Measurements from ENCODE around the gene CRTC1.
"Not testable (repeated sequence)": the region's sequence is repeated elsewhere in the genome, so short reads cannot be mapped to it uniquely, and the experiment has no call there.

The CRTC1 gene

DNA sequence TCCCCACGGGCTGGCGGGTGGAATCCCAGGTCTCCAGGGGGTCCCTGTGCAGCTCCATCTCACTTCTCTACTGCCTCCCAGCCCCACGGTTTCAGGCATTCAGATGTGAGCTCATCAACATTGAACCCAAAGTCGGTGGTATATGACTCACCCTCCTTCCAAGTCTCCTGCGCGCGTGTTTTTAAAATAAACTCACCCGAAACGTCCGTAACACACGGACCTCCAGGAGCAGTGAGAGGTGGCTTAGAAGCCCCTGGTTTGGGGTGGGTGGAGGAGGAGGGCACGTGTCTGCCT, 14.0 kb upstream of the CRTC1 start:
- no peak for DNase-seq (ENCODE audit: low read depth)

DNA sequence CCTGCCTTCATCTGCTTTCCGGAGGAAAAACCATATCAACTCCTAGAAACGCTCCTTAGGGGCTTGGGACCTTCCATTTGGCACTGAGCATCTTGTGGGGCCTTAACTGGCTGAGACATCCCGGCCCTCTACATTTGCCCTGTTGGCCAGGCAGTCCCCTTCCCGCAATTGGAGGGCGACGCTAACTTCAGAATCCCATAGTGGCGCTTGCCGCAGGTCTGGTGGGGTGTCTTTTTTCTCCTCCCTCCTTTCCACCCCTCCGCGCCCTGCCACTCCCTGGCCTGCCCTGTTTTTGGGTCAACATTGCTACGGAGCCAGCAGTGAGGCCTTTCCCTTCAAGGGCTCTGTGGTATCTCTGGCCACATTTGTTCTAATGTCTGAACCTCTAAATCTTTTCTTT, 13.6 kb upstream of the CRTC1 start:
- no peak for DNase-seq (ENCODE audit: low read depth)

DNA sequence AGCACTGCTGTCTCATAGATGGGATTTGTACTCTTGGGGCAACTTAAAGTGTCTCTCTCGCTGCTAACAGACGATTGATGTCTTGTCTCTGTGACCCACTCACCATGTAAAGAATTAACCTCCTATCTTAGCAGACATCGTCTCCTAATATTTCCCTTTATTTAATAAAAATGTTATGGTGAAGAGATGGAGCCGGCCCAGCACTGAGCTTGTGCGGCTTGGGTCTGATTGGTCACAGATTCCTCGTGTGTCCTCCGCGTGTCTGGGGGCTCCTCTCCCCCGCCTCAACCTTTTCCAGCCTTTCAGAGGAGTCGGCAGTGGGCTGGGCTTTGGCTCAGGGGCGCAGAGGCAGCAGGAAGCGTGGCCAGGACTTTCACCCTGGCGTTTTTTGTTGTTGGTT, 13.2 kb upstream of the CRTC1 start:
- no peak for DNase-seq (ENCODE audit: low read depth)

DNA sequence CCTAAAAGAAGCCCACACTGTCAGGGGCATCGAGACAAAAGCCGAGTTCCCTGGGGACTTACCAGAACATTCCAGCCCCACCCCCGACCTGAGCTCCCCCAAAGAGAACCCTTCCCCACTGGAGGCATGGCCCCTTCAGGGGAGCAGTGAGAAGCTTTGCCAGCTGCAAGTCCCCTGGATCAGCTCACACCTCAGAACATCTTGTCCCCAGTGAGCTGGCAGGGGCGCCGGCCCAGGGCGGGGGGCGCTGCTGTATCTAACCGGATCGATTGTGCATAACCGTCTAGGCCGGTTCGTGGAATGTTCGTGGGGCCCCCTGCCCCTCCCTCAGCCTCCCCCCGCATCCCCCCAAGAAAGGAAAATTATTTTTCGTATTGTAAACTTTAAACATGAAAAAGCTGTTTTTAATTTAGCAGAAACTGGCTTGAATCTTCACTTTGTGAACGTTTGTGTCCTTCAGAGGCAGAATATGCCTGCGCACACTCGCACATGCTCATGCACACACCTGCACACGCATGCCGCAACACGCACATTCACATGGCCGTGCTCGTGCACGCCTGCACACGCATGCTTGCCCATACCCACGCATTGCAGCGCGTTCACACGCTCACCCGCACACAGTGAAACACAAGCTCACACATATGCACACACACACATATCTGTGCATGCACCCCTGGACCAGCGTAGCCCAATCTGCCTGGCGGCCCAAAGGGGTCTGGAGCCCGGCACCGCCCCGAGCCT, 12.0 kb upstream of the CRTC1 start:
- DNase-seq (ENCODE audit: low read depth), result no peak

DNA sequence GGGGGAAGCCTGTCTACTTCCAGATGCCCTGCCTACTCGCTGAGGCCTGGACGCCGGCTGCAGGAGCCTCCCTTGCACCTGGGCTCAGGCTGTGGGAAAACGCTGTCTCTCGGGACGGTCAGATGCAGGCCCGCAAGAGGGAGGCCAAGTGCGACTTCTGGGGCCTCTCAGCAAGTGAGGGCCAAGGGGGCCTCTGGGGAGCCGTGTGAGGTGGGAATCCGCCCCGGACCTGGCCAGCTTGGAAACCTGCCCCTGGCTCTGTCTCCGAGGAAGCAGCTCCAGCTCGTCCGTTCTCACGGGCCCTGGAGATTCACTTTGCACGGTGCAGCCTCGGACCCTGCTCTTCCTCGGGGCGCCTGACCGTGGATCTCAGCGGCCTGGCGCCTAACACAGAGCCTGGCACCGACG, 11.4 kb upstream of the CRTC1 start:
- DNase-seq (ENCODE audit: low read depth), result no peak

DNA sequence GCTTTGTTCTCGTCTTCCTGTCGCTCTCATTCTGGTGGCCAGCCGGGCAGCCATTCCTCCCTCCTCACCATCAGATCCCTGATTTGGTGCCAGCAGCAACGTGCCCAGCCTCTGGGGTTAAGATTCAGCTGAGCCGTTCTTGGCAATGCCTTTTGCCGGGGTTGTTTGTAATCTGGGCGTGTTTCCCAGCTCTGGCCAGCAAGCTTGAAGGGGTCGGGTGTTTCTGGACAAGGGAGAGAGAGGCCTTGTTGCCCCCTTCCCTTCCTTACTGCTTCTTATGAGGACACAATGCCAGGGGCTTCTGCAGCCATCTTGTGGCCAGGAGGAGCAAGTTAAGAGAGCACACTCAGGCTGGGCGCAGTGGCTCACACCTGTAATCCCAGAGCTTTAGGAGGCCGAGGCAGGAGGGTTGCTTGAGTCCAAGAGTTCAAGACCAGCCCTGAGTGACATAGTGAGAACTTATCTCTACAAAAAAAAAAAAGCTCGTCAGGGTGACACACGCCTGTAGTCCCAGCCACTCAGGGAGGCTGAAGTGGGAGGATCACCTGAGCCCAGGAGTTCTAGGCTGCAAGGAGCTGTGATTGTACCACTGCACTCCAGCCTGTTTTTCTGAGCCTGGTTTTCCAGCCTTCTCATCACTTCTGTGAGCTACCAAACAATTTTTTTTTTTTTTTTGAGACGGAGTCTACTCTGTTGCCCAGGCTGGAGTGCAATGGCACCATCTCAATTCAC, 10.7 kb upstream of the CRTC1 start:
- DNase-seq (ENCODE audit: low read depth), result no peak

DNA sequence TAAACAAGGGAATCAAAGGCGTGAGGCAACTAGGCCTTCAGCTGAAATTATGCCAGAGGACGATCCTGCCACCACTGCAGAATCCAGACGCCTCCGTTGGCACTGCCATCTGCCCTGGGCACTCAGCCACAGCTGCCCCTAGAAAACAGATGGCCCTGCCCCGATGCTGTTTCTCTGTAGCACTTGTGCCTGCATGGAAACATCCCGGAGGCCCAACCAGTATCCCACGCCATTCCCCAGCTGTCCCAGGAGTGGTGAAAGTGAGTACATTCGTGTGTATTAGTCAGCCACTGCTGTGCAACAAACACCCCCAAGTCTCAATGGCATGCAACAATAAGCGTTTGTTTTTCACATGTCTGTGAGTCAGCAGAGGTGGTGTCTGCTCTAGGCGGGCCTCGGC, 8.9 kb upstream of the CRTC1 start:
- DNase-seq (ENCODE audit: low read depth), result no peak

DNA sequence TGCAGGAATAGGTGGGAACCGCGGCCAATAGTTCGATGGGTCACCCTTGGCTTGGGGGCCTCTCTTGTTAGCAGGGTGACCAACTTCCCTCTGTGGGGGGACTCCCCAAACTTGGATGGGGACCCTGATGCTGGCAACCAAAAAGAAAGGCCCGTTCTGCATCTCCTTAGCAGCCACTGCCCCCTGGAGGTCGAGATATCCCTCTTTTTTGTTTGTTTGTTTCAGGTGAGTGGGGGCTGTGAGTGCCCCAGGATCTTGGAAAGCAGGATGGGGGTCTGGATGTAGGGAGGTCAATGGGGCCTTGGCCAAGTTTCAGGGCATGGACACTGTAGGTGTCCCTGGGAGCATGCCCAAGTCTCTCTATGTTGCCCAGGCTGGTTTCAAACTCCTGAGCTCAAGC, 7.7 kb upstream of the CRTC1 start:
- DNase-seq (ENCODE audit: low read depth), result no peak

DNA sequence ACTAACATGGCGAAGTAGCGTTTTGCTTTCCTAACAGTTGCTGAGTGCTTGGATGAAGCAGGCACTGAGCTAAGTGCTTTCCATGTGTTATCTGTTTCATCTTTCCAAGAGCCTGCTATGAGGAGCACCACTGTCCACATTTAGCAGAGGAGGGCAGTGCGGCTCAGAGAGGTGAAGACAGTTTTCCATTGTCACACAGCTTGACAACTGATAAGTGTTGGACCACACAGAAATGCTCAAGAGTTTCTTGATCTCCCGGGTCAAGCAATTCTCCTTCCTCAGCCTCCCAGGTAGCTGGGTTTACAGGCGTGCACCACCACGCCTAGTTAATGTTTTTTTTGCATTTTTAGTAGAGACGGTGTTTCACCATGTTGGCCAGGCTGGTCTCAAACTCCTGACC, 6.8 kb upstream of the CRTC1 start:
- DNase-seq (ENCODE audit: low read depth), result no peak

DNA sequence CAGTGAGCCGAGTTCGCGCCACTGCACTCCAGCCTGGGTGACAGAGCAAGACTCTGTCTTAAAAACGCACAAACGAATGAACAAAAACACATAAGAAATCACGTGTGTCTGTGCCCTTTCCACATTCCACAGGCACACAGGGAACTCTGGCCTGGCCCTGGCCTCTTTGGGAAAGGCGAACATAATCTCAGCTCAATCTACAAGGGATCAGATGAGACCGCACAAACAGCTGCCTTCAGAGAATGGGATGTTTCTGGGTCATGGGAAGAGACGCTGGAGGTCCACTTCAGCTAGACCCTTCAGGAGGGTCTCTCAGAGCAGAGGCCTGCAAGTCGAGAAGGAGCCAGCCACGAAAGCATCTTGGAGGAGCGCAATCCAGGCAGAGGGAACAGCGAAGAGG, 6.3 kb upstream of the CRTC1 start:
- no peak for DNase-seq (ENCODE audit: low read depth)

DNA sequence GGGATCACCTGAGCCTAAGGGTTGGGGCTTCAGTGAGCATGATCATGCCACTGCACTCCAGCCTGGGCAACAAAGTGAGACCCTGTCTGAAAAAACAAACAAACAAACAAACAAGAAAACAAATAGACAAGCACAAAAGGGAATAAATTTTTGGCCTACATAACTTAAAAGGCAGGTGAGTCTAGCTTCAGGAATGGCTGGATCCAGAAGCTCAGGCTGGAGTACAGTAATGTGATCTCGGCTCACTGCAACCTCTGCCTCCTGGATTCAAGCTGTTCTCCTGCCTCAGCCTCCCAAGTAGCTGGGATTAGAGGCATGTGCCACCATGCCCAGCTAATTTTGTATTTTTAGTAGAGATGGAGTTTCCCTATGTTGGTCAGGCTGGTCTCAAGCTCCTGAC, 3.3 kb upstream of the CRTC1 start:
- DNase-seq (ENCODE audit: low read depth), result not testable (repeated sequence)

DNA sequence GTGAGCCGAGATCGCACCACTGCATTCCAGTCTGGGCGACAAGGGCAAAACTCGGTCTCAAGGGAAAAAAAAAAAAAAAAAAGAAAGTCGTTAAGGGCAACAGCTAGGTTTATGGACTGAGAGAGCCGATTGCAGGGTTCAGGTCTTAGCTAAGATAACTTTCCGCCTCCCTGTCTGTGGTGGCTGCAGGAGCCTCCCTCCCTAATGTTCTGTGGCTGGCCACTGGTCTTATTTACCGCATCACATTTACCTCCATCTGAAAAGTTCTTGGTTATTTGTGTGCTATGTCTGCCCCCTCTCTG, 722 bp upstream of the CRTC1 start:
- no peak for DNase-seq (ENCODE audit: low read depth)

DNA sequence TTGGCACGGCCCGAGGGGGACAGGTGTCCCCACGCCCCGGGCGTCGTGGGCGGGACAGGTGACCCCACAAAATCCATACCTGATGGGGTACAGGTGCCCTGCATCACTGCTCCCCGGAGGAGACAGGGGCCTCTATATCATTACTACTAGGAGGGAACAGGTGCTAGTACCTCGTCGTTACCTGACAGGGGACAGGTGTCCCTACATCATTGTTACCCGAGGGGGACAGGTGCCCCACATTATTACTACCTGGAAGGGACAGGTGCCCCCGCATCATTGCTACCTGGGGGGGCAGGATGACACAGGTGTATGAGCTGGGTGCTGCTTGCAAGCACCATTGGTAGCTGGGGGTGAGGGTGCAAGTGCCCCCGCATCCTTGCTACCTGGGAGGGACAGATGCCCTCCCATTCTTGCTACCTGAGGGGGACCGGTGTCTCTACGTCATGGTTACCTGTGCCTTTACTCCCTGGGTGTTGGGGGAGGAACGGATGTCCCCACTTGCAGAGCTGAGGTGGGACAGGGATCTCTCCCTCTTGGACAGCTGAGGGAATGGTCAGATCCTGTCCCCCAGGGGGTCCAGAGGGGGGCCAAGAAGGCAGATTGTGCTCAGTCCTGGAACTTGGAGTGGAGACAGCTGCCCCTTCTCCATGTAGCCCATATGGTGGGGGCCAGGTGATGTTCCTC, 620 bp downstream of the CRTC1 start:
- no peak for DNase-seq (ENCODE audit: low read depth)

DNA sequence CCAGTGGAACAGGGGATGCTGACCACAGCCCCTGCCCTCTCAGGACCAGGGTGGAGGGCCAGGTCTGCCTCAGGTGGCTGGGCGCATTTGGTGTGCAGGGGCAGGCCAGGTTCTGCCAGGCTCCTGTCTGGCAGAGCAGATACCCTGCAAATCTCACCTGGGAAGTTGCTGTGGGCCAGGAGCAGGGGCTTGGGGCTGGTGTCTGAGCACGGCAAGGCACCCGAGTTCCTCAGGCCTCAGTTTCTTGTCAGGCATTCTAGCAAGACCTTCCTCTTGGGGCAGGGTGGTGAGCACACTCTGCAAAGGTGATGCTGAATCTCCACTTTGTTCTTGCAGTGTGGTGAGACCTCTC, 1.1 kb downstream of the CRTC1 start:
- no peak for DNase-seq (ENCODE audit: low read depth)

DNA sequence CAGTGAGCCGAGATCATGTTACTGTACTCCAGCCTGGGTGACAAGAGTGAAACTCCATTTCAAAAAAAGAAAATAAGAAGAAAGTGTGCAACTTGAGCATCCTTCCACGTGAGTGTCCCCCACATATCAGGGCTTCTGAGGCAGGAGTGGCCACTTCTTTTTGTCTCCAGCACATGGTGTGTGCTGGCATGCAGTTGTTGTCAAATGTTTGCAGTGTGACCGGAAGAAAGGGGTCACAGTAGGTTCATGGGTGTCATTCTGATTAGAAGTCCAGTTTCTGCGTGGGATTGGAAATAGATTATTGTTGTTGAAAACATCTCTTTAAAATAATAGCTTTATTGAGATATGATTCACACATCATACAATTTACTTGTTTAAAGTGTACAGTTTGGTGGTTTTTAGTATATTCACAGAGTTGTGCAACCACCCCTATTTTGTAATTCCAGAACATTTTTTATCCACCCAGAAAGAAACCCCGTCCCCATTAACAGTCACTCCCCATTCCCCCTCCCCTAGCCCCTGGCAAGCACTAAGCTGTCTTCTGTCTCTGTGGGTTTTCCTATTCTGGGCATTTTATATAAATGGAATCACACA, 2.2 kb downstream of the CRTC1 start:
- DNase-seq (ENCODE audit: low read depth), result no peak

DNA sequence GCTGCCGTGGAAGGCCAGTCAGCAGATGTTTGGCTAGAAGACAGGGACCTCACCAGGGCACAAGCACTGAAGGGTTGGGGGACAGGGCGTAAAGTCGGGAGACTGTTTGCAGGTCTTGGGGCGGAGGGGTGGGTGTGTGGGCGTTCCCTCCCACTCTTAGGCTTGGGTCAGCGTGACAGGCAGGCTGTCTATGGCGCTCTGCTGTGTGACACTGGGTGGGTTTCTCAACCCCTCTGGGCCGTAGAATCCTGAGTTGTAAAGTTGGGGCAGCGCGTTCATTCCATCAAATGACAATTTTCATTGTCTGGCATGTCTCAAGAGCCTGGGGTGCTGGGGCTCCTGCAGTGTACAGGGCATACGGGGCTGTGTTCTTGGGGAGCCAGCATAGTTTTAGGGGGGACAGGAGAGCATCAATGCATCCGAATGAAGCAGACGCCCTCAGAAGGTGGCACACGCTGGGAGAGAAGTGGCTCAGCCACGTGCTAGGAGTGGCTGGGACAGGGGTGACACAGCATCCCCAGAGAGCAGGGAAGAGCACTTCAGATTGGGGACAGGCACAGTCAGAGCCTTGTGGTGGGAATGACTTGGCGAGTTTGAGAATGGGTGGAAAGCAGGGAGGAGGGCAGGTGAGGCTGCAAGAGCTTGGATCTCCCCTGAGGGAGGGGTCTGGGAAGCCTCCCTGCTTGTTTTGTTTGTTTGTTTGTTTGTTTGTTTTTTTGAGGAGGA, 4.4 kb downstream of the CRTC1 start:
- no peak for DNase-seq (ENCODE audit: low read depth)

DNA sequence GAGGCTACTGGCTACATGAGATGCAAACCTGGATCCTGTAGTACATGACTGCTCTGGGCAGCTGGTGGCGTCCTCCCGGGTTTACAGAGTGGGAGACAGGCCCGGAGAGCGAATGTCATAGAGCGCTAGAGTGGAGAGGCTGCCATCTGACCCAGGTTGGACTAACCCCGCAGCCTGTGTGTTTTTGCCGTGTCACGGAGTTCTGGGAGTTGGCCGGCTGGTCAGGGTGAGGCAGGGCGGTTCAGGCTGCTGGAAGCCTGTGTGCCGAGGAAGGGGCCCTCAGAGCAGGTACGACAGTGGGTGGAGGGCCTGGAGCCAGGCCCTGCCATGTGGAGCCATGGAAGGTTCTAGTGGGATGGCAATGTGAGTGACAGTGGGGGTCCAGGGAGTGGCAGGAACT, 12.5 kb downstream of the CRTC1 start:
- no peak for DNase-seq (ENCODE audit: low read depth)

DNA sequence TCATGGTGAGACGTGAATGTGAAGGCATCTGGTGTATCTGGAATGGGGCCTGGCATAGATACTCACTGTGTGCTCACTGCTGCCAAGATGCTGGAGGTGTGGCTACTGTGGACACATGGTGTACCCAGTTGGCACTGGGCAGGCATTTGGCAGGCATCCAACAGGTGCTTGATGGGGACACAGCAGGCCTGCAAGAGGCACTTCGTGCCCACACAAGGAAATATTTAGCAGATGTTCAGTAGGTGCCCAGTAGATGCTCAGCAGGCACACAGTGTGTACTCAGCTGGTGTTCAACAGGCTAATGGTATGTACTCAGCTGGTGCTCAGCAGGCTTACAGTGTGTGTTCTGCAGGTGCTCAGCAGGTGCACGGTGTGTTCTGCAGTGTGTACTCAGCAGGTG, 14.2 kb downstream of the CRTC1 start:
- no peak for DNase-seq (ENCODE audit: low read depth)

DNA sequence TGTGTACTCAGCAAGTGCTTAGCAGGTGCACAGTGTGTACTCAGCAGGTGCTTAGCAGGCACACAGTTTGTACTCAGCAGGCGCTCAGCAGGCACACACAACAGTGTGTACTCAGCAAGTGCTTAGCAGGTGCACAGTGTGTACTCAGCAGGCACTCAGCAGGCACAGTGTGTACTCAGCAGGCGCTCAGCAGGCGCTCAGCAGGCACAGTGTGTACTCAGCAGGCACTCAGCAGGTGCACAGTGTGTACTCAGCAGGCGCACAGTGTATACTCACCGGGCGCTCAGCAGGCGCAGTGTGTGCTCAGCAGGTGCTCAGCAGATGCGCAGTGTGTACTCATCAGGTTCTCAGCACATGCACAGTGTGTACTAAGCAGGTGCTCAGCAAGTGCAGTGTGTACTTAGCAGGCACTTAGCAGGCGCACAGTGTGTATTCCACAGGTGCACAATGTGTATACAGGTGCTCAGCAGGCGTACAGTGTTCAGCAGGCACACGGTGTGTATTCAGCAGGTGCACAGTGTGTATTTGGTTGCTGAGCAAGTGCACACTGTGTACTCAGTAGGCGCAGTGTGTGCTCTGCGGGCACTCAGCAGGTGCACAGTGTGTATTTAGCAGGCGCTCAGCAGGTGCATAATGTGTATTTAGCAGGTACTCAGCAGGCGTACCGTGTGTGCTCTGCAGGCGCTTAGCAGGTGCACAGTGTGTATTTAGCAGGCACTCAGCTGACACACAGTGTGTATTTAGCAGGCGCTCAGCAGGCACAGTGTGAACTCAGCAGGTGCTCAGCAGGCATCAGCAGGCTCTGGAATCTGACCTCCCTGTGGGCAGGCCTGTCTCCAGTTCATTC, 15.1 kb downstream of the CRTC1 start:
- DNase-seq (ENCODE audit: low read depth), result no peak

DNA sequence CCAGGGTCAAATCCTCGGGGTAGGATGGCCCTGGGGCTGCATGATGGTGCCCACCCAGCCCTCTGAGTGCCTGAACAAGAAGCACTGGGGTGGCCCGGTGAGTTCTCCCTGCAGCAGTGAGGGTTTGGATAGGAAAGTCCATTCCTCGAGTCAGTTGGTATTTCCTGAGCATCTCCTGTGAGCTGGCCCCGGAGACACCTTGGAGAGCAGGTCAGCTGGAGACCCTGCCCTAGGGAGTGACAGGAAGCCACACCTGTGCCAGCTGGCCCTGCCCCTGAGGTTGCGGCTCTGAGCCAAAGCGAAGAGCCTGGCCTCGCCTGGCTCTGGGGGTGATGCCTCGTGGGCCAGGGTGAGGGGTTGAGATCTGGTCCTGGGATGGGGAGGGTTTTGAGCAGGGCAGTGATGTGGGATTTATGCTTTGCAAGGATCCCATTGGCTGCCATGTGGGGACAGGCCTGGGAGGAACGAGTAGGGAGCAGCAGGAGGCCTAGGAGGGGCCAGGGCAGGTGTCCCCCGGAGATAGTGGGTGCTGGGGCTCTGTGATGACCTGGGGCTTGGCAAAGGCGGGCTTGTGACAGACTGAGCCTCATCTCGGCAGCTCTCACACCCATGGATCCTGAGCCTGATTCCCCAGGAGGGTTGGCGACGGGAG, 16.0 kb downstream of the CRTC1 start:
- DNase-seq (ENCODE audit: low read depth), result no peak

DNA sequence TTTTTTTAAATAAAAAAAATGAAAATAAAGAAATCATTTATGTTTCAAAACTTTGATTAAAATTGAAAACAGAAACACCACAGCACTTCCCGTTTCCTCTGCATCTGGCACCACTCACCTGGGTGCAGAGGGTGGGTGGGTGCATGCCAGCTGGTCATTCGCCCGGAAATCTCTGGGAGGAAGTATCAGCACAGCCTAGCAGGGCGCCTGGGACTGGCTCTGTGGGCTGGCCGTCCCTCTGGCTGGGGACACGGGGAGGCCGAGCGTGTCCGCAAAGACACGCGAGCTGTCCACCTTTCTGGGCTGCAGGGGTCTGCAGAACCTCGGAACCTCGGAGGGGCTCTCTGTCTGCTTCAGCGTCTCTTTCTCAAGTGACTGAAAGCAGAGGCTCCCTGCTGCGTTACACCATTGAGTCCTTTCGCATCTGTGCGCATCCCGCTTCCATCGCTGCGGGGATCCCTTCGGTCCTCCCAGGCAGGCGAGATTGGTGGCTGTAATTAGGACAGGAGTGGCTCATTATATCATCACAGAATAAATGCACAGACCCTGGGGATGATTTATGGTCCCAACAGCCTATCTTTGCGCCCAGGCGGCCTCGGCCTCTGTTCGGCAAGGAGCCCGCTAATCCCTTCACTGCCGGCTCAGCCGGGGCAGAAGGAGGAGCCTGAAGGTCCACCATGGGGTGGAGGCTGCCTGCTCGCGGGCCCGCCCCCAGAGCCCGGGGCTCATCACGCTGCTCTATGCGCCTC, 17.2 kb downstream of the CRTC1 start:
- DNase-seq (ENCODE audit: low read depth), result peak; percentile 46
